ENCODE results near the gene RASSF6.

DNA sequence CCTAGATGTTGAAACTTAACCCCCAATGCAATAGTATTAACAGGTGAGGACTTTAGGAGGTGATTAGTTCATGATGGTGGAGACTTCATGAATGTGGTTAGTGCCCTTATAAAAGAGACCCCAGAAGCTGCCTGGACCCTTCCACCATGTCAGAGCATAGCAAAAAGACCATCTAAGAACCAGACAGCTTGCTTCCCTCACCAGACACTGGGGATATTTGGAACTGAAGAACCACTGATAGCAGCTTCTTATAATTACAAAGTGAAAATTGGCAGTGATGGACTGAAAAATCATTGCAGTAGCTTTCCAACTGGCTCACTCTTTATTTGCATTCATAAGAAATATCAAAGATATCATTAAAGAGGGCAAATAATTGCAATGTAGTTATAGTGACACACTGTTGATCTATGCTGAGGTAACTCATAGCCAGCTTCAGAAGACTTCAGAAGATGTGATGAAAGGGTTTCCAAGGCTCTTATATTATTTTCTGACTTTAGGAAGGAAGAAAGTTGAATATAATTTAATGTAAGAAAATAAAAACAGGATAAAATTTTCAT is 5.8 kb downstream of the RASSF6 start:
- no peak for TF ChIP-seq POLR2A (IDR thresholded peaks at IDR 0.05)
- TF ChIP-seq, protein P1, sequence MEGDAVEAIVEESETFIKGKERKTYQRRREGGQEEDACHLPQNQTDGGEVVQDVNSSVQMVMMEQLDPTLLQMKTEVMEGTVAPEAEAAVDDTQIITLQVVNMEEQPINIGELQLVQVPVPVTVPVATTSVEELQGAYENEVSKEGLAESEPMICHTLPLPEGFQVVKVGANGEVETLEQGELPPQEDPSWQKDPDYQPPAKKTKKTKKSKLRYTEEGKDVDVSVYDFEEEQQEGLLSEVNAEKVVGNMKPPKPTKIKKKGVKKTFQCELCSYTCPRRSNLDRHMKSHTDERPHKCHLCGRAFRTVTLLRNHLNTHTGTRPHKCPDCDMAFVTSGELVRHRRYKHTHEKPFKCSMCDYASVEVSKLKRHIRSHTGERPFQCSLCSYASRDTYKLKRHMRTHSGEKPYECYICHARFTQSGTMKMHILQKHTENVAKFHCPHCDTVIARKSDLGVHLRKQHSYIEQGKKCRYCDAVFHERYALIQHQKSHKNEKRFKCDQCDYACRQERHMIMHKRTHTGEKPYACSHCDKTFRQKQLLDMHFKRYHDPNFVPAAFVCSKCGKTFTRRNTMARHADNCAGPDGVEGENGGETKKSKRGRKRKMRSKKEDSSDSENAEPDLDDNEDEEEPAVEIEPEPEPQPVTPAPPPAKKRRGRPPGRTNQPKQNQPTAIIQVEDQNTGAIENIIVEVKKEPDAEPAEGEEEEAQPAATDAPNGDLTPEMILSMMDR (IDR thresholded peaks at IDR 0.05): no peak
- no peak for TF ChIP-seq EP300 (IDR thresholded peaks at IDR 0.05)
